Measurements from ENCODE around the gene CYB5RL.
"Not testable (repeated sequence)": the region's sequence is repeated elsewhere in the genome, so short reads cannot be mapped to it uniquely, and the experiment has no call there.

Gene CYB5RL

GRCh38 chr1:54186056-54186455, 13.8 kb downstream of the CYB5RL start:
- DNase-seq (ENCODE audit: low spot score), result no peak

GRCh38 chr1:54180701-54181360, 19.0 kb downstream of the CYB5RL start:
- no peak for DNase-seq (ENCODE audit: low spot score)

- DNase-seq (ENCODE audit: low spot score), result no peak
Measured at GRCh38 chr1:54178296-54179070, 21.3 kb downstream of the CYB5RL start.

- DNase-seq (ENCODE audit: low spot score), result no peak
Measured at GRCh38 chr1:54177726-54178125, 22.1 kb downstream of the CYB5RL start.

GRCh38 chr1:54176621-54177327, 23.1 kb downstream of the CYB5RL start:
- DNase-seq (ENCODE audit: low spot score), result no peak

GRCh38 chr1:54174106-54174505, 25.7 kb downstream of the CYB5RL start:
- DNase-seq (ENCODE audit: low spot score), result no peak

- DNase-seq (ENCODE audit: low spot score), result no peak
Measured at GRCh38 chr1:54173681-54174080, 26.1 kb downstream of the CYB5RL start.

- no peak for DNase-seq (ENCODE audit: low spot score)
Measured at GRCh38 chr1:54172614-54173599, 26.9 kb downstream of the CYB5RL start.

- no peak for DNase-seq (ENCODE audit: low spot score)
Measured at GRCh38 chr1:54171606-54172005, 28.2 kb downstream of the CYB5RL start.

GRCh38 chr1:54171016-54171415, 28.8 kb downstream of the CYB5RL start:
- no peak for DNase-seq (ENCODE audit: low spot score)

- DNase-seq (ENCODE audit: low spot score), result no peak
Measured at GRCh38 chr1:54169068-54169467, 30.8 kb downstream of the CYB5RL start.

- DNase-seq (ENCODE audit: low spot score), result no peak
Measured at GRCh38 chr1:54168206-54168965, 31.4 kb downstream of the CYB5RL start.

GRCh38 chr1:54167422-54168139, 32.2 kb downstream of the CYB5RL start:
- no peak for DNase-seq (ENCODE audit: low spot score)

- not testable (repeated sequence) for DNase-seq (ENCODE audit: low spot score)
Measured at GRCh38 chr1:54166357-54166756, 33.5 kb downstream of the CYB5RL start.

- no peak for DNase-seq (ENCODE audit: low spot score)
Measured at GRCh38 chr1:54165146-54165545, 34.7 kb downstream of the CYB5RL start.

GRCh38 chr1:54163573-54163972, 36.3 kb downstream of the CYB5RL start:
- DNase-seq (ENCODE audit: low spot score), result no peak

GRCh38 chr1:54163051-54163450, 36.8 kb downstream of the CYB5RL start:
- no peak for DNase-seq (ENCODE audit: low spot score)

GRCh38 chr1:54161495-54162168, 38.2 kb downstream of the CYB5RL start:
- no peak for DNase-seq (ENCODE audit: low spot score)

- no peak for DNase-seq (ENCODE audit: low spot score)
Measured at GRCh38 chr1:54160351-54160750, 39.5 kb downstream of the CYB5RL start.

Measured in iPS-NIHi11 (cell line).